Lower leg skin (tissue), 4 donors: ENCODE results near the gene SNX3. TPM values are rescaled to one million over a fixed set of nuclear protein-coding genes. Genes with fewer than 3 reads are reported as not detected.

Source experiments
- DNase-seq, 2 donors: peaks; one replicate each; pipeline ENCODE4 v3.0.0-alpha.2; 2019; ENCODE audit warnings: low spot score in 2 of 2
- H3K4me3 ChIP-seq: fragments of 200-600 bp; sonication (generic); 2 replicates; pipeline ENCODE4 v1.5.1; 2017; ENCODE audit warnings: mild to moderate bottlenecking, low read depth; ENCODE audit not compliant: poor library complexity, severe bottlenecking
- POLR2A ChIP-seq, 2 donors: fragments of 450-650 bp; IDR thresholded peaks; one replicate each; pipeline ENCODE4 v1.6.1; 2016 to 2017; ENCODE audit warnings: antibody characterized with exemption in 2 of 2, mild to moderate bottlenecking in 1 of 2, moderate library complexity in 1 of 2
- WGBS, 2 donors: methylation state at CpG; one replicate each; pipeline ENCODE4 v1.1.5; 2018; 5-methylcytosine and 5-hydroxymethylcytosine counted together
- intact Hi-C: fragments of 100-400 bp; cut with DNase I; formaldehyde crosslinking; loops from one replicate; pipeline ENCODE4 v1.15.0; 2023; ENCODE audit warnings: low total_unique reads
- total RNA-seq, 4 donors: library from RNA; depleted of rRNA; stranded (reverse); fragments of >200 nt; gene quantifications; one replicate each; pipeline ENCODE4 v1.1.0, GENCODE V29; 2016
- TF ChIP-seq, protein P1 (sequence below), 3 donors: fragments of 450-650 bp; IDR thresholded peaks; one replicate each; pipeline ENCODE4 v1.5.1; 2016; ENCODE audit warnings: antibody characterized with exemption in 3 of 3, mild to moderate bottlenecking in 3 of 3, moderate library complexity in 2 of 3

SNX3 gene
- total RNA-seq, 4 donors from 2014 or later = 94.6 to 127 (median 100) TPM

DNA sequence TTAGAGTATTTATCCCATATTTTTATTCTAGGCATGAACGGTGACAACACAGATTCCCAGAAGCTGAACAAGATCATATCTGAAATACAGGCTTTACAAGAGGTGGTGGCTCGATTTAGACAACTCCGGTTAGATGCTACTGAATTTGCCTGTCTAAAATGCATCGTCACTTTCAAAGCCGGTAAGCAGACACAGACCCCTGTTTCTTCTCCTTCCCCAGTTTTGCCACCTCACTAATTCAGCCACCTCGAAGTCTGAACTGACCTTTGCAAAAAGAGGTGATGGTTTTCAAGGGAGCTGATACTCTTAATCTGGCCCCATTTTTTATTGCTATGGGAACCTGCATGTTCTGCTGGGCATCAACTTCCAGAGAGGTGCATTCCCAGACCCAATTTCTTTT lies 80.1 kb downstream of the SNX3 start:
- TF ChIP-seq, protein P1, sequence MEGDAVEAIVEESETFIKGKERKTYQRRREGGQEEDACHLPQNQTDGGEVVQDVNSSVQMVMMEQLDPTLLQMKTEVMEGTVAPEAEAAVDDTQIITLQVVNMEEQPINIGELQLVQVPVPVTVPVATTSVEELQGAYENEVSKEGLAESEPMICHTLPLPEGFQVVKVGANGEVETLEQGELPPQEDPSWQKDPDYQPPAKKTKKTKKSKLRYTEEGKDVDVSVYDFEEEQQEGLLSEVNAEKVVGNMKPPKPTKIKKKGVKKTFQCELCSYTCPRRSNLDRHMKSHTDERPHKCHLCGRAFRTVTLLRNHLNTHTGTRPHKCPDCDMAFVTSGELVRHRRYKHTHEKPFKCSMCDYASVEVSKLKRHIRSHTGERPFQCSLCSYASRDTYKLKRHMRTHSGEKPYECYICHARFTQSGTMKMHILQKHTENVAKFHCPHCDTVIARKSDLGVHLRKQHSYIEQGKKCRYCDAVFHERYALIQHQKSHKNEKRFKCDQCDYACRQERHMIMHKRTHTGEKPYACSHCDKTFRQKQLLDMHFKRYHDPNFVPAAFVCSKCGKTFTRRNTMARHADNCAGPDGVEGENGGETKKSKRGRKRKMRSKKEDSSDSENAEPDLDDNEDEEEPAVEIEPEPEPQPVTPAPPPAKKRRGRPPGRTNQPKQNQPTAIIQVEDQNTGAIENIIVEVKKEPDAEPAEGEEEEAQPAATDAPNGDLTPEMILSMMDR (IDR thresholded peaks at IDR 0.05) = no peak
- TF ChIP-seq POLR2A (IDR thresholded peaks at IDR 0.05) = no peak

DNA sequence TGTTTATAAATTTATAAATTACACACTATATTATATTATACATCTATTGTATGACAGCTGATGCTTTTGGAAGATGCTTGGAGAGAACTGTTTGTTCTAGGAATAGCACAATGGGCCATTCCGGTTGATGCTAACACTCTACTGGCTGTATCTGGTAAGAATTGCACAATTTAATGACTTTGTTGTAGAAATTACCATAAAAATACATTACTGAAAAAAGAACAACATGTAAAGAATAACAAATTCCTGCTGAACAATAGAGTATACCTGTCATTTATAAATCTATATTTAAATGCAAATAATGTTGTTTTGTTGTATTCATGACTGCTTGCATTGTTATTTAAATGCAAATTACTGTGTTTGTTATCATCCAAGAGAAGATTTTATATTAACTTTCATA lies 80.6 kb downstream of the SNX3 start:
- 27 to 38% methylated on average over 1 of the region's 1 CpG for WGBS, 2 donors
- intact Hi-C loops = no loop called here
- TF ChIP-seq POLR2A (IDR thresholded peaks at IDR 0.05) = no peak
- TF ChIP-seq, protein P1 (IDR thresholded peaks at IDR 0.05) = no peak

More for the DNA sequence above, 80.1 kb downstream of the SNX3 start:
- DNase-seq = no peak
- 61 to 64% methylated on average over 6 of the region's 6 CpGs for WGBS, 2 donors
- no peak overlapping the region for H3K4me3 ChIP-seq
- intact Hi-C loops = no loop called here

DNA sequence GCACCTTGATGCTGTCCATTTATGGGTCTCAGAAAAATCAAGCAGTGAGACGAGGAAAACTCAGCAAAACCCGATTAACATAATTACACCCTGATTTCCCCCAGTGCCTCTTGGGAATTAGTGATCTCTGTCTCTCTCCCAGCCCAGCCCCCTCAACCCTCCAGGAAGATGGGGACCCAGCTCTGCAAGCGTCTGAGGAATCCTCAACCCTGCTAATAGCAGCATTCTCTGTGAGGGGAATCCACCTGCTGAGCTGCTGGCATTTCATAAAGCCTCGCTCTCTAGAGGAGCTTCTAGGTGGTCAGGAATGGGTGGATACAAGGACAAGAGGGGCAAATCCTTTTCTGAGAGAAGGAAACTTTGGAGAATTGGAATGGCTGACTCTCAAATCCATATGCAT lies 81.1 kb downstream of the SNX3 start:
- 28 to 35% methylated on average over 4 of the region's 4 CpGs for WGBS, 2 donors
- intact Hi-C loops = no loop called here
- no peak for TF ChIP-seq POLR2A (IDR thresholded peaks at IDR 0.05)
- TF ChIP-seq, protein P1 (IDR thresholded peaks at IDR 0.05) = no peak
- H3K4me3 ChIP-seq = no peak overlapping the region
- no peak for DNase-seq

More for the DNA sequence above, 80.6 kb downstream of the SNX3 start:
- no peak for DNase-seq
- no peak overlapping the region for H3K4me3 ChIP-seq

DNA sequence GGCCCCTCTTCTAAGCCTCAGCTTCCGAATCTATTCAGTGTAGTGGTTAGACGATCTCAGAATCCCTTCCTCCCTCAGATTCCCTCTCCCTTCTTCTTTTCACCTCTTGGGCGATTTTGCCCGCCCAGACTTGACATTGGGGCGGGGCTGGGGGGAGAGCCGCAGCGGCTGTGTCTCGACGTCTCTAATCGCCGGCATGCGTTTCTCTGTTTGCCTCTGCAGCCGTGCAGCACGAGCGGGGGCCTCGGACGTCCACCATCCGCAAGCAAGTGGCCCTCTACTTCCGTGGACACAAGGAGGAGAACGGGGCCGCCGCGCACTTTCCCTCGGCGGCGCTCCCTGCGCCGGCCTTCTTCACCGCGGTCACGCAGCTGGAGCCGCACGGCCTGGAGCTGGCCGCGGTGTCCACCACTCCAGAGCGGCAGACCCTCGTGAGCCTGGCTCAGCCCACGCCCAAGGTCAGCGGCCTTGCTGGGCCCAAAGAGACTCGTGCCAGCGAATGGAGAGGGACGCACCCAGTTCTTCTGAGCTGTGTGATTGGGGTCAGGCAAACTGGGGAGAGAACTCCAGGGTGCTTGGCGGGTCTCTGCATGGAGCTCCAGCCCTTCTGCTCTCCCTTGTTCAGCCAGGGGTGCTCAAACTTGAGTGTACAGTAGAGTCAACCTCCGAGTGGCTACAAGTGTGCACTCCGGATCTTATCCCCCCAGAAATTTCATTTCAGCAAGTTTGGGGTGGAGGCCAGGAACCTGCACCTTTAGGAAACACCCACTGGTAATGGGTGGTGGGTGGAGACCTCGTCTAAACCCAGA lies 84.4 kb downstream of the SNX3 start:
- intact Hi-C loops = no loop called here
- TF ChIP-seq, protein P1 (IDR thresholded peaks at IDR 0.05) = no peak
- TF ChIP-seq POLR2A (IDR thresholded peaks at IDR 0.05) = no peak
- H3K4me3 ChIP-seq = no peak overlapping the region
- DNase-seq = no peak
- WGBS, 2 donors = 13% methylated on average over 28 to 32 of the region's 46 CpGs

DNA sequence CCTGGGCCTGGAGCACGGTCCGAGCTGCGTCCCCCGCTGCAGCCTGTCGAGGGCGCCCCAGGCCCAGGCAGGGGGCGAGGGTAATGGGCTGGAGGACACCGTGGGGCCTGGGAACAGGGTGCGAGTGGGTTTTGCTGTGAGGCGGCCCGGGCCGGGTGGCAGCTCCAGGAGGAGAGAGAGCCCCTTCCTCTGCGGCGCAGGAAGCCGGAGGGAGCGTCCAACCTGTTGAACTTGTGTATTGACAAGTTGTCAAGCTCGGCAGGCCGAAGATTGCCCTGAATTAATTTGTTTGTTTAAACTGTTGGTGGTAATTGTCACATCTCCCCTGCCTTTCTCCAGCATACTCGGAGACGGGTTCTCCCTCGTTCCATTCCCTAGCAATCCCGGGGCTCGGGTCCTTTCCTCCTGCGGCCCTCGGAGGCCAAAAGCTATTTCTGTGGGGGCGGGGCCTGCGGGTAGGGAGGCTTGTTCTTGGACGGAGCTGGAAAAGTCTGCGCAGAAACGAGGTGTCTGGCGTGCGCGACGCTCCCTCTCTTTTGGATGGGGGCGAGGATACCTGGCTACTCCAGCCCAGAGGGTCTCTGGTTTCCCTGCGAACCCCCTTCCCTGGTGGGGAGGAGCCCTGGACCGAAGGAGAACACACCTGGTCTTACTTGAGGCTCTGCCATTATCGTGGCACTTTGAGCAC lies 85.1 kb downstream of the SNX3 start:
- intact Hi-C loops = no loop called here
- H3K4me3 ChIP-seq = no peak overlapping the region
- WGBS, 2 donors = 1 to 3% methylated on average over 32 to 33 of the region's 38 CpGs
- TF ChIP-seq, protein P1 (IDR thresholded peaks at IDR 0.05) = no peak
- TF ChIP-seq POLR2A (IDR thresholded peaks at IDR 0.05) = no peak
- no peak for DNase-seq
